ENCODE measurements around the gene BIVM. TPM values are rescaled to one million over a fixed set of nuclear protein-coding genes. Genes with fewer than 3 reads are reported as not detected.

Gene BIVM
- total RNA-seq, 8 experiments from 2014 or later: 12.0 to 25.6 (median 15.3) TPM

GRCh38 chr13:102825921-102826706, 27.2 kb downstream of the BIVM start:
- no peak overlapping the region for H3K27ac ChIP-seq
- no peak overlapping the region for H3K4me3 ChIP-seq
- ATAC-seq (replicated peaks in 6 of 8): peak in 2 of 8 experiments; percentile 78 to 85
- in situ Hi-C loops (cut with MboI; ENCODE audit: low pct_unique_long_range_greater_than_20kb in 2 of 9, low sequenced_read_pairs in 9 of 9, unreplicated experiment in 9 of 9): loop anchor here in 8 of 9 experiments (25.0 kb wide), 2 partner anchors 239 to 889 kb away; partner anchors contain the start of gene TPP2 (in 8 of the 8)
- H3K4me1 ChIP-seq (replicated peaks in 1 of 2): no peaks in the 10 kb centered on the region
- WGBS, 10 experiments: 0 to 100% (median 92%) methylated on average over 1 to 7 of the region's 8 CpGs

GRCh38 chr13:102830646-102831045, 31.7 kb downstream of the BIVM start:
- 49 to 100% (median 81%) methylated on average over 1 to 3 of the region's 4 CpGs; no CpG with 5 or more reads in 3 of the 10 experiments for WGBS, 10 experiments
- no peak for ATAC-seq (replicated peaks in 6 of 8)
- H3K4me3 ChIP-seq: no peak overlapping the region
- in situ Hi-C loops (cut with MboI; ENCODE audit: low pct_unique_long_range_greater_than_20kb in 2 of 9, low sequenced_read_pairs in 9 of 9, unreplicated experiment in 9 of 9): loop anchor here in 8 of 9 experiments (25.0 kb wide), 2 partner anchors 243 to 893 kb away; partner anchors contain the start of gene TPP2 (in 8 of the 8)
- no peak overlapping the region for H3K27ac ChIP-seq
- no peaks in the 10 kb centered on the region for H3K4me1 ChIP-seq (replicated peaks in 1 of 2)

GRCh38 chr13:102836471-102836870, 37.6 kb downstream of the BIVM start:
- H3K27ac ChIP-seq: no peak overlapping the region
- no peak for ATAC-seq (replicated peaks in 6 of 8)
- H3K4me1 ChIP-seq (replicated peaks in 1 of 2): no peaks in the 10 kb centered on the region
- H3K4me3 ChIP-seq: no peak overlapping the region
- in situ Hi-C loops (cut with MboI; ENCODE audit: low pct_unique_long_range_greater_than_20kb in 2 of 9, low sequenced_read_pairs in 9 of 9, unreplicated experiment in 9 of 9): loop anchor here in 8 of 9 experiments (25.0 kb wide), 2 partner anchors 249 to 899 kb away; partner anchors contain the start of gene TPP2 (in 8 of the 8)
- 72 to 100% (median 100%) methylated on average over 1 to 4 of the region's 4 CpGs; no CpG with 5 or more reads in 1 of the 10 experiments for WGBS, 10 experiments

- in situ Hi-C loops (cut with MboI; ENCODE audit: low pct_unique_long_range_greater_than_20kb in 2 of 9, low sequenced_read_pairs in 9 of 9, unreplicated experiment in 9 of 9): loop anchor here in 8 of 9 experiments (25.0 kb wide), 2 partner anchors 251 to 901 kb away; partner anchors contain the start of gene TPP2 (in 8 of the 8)
- Histone ChIP-seq H3K27ac (no peak overlapping the region), H3K4me3 (no peak overlapping the region), H3K4me1 (replicated peaks in 1 of 2) (no peaks in the 10 kb centered on the region)
- no peak for ATAC-seq (replicated peaks in 6 of 8)
- whole genome bisulfite sequencing, 10 experiments: 17 to 100% (median 86%) methylated on average over 1 of the region's 1 CpG
These were observed 39.4 kb downstream of the BIVM start for GRCh38 chr13:102838273-102838672.

GRCh38 chr13:102838982-102839381, 40.1 kb downstream of the BIVM start:
- Histone ChIP-seq H3K4me3 (no peak overlapping the region), H3K27ac (no peak overlapping the region), H3K4me1 (replicated peaks in 1 of 2) (no peaks in the 10 kb centered on the region)
- 33 to 100% (median 57%) methylated on average over 1 to 3 of the region's 4 CpGs; no CpG with 5 or more reads in 1 of the 10 experiments for WGBS, 10 experiments
- ATAC-seq (replicated peaks in 6 of 8): no peak
- in situ Hi-C loops (cut with MboI; ENCODE audit: low pct_unique_long_range_greater_than_20kb in 2 of 9, low sequenced_read_pairs in 9 of 9, unreplicated experiment in 9 of 9): loop anchor here in 8 of 9 experiments (25.0 kb wide), 2 partner anchors 252 to 902 kb away; partner anchors contain the start of gene TPP2 (in 8 of the 8)

GRCh38 chr13:102839462-102839861, 40.5 kb downstream of the BIVM start:
- 29 to 98% (median 85%) methylated on average over 1 to 5 of the region's 5 CpGs; no CpG with 5 or more reads in 1 of the 10 experiments for WGBS, 10 experiments
- no peaks in the 10 kb centered on the region for H3K4me1 ChIP-seq (replicated peaks in 1 of 2)
- no peak for ATAC-seq (replicated peaks in 6 of 8)
- in situ Hi-C loops (cut with MboI; ENCODE audit: low pct_unique_long_range_greater_than_20kb in 2 of 9, low sequenced_read_pairs in 9 of 9, unreplicated experiment in 9 of 9): loop anchor here in 8 of 9 experiments (25.0 kb wide), 2 partner anchors 252 to 902 kb away; partner anchors contain the start of gene TPP2 (in 8 of the 8)
- no peak overlapping the region for H3K4me3 ChIP-seq
- H3K27ac ChIP-seq: no peak overlapping the region

- Histone ChIP-seq H3K4me3 (peak overlapping the region; percentile 62 to 91 (median 81)), H3K4me1 (replicated peaks in 1 of 2) (peaks cover 4 to 5% of the 10 kb centered on the region in 2 donors), H3K27ac (peak overlapping the region; percentile 87 to 95)
- ATAC-seq (replicated peaks in 6 of 8): peak in 3 of 8 experiments; percentile 19 to 28 (median 25)
- WGBS, 10 experiments: 0 to 1% (median 0%) methylated on average over 1 to 12 of the region's 13 CpGs
- in situ Hi-C loops (cut with MboI; ENCODE audit: low pct_unique_long_range_greater_than_20kb in 2 of 9, low sequenced_read_pairs in 9 of 9, unreplicated experiment in 9 of 9): loop anchor here in 8 of 9 experiments (25.0 kb wide), 2 partner anchors 258 to 908 kb away; partner anchors contain the start of gene TPP2 (in 8 of the 8)
These were observed 46.3 kb downstream of the BIVM start for GRCh38 chr13:102845289-102845629.

- Histone ChIP-seq H3K4me3 (peak within 1 kb of the TSS; percentile 62 to 91 (median 81)), H3K4me1 (replicated peaks in 1 of 2) (peaks cover 4 to 5% of the 10 kb centered on the region in 2 donors), H3K27ac (peak within 1 kb of the TSS; percentile 87 to 95)
- ATAC-seq (replicated peaks in 6 of 8): peak; percentile 85 to 93 (median 91)
- in situ Hi-C loops (cut with MboI; ENCODE audit: low pct_unique_long_range_greater_than_20kb in 2 of 9, low sequenced_read_pairs in 9 of 9, unreplicated experiment in 9 of 9): loop anchor here in 8 of 9 experiments (25.0 kb wide), 2 partner anchors 258 to 908 kb away; partner anchors contain the start of gene TPP2 (in 8 of the 8)
- WGBS, 10 experiments: 0 to 7% (median 0%) methylated on average over 1 to 16 of the region's 49 CpGs; no CpG with 5 or more reads in 2 of the 10 experiments
These were observed 46.8 kb downstream of the BIVM start, which contains the start of gene ERCC5 for GRCh38 chr13:102845630-102846260. Gene ERCC5 (plus strand): TSS chr13:102846032. CDS start chr13:102846267, 235 bp downstream.

GRCh38 chr13:102846261-102847015, 47.5 kb downstream of the BIVM start:
- Histone ChIP-seq H3K4me1 (replicated peaks in 1 of 2) (peaks cover 4 to 5% of the 10 kb centered on the region in 2 donors), H3K4me3 (peak overlapping the region; percentile 62 to 91 (median 81)), H3K27ac (peak overlapping the region; percentile 87 to 95)
- in situ Hi-C loops (cut with MboI; ENCODE audit: low pct_unique_long_range_greater_than_20kb in 2 of 9, low sequenced_read_pairs in 9 of 9, unreplicated experiment in 9 of 9): loop anchor here in 8 of 9 experiments (25.0 kb wide), 2 partner anchors 259 to 909 kb away; partner anchors contain the start of gene TPP2 (in 8 of the 8)
- 0 to 13% (median 1%) methylated on average over 6 to 20 of the region's 31 CpGs; no CpG with 5 or more reads in 2 of the 10 experiments for WGBS, 10 experiments
- ATAC-seq (replicated peaks in 6 of 8): peak in 5 of 8 experiments; percentile 6 to 34 (median 14)

- no peak for ATAC-seq (replicated peaks in 6 of 8)
- WGBS, 10 experiments: 0 to 28% (median 8%) methylated on average over 5 to 10 of the region's 12 CpGs
- Histone ChIP-seq H3K4me1 (replicated peaks in 1 of 2) (peaks cover 4 to 5% of the 10 kb centered on the region in 2 donors), H3K27ac (no peak overlapping the region), H3K4me3 (peak overlapping the region; percentile 62 to 91 (median 81))
- in situ Hi-C loops (cut with MboI; ENCODE audit: low pct_unique_long_range_greater_than_20kb in 2 of 9, low sequenced_read_pairs in 9 of 9, unreplicated experiment in 9 of 9): loop anchor here in 8 of 9 experiments (25.0 kb wide), 2 partner anchors 260 to 910 kb away; partner anchors contain the start of gene TPP2 (in 8 of the 8)
These were observed 48.6 kb downstream of the BIVM start for GRCh38 chr13:102847272-102848234.

GRCh38 chr13:102848956-102849355, 50.0 kb downstream of the BIVM start:
- 71 to 100% (median 87%) methylated on average over 1 to 6 of the region's 6 CpGs for WGBS, 10 experiments
- in situ Hi-C loops (cut with MboI; ENCODE audit: low pct_unique_long_range_greater_than_20kb in 2 of 9, low sequenced_read_pairs in 9 of 9, unreplicated experiment in 9 of 9): loop anchor here in 8 of 9 experiments (25.0 kb wide), 2 partner anchors 262 to 912 kb away; partner anchors contain the start of gene TPP2 (in 8 of the 8)
- Histone ChIP-seq H3K4me1 (replicated peaks in 1 of 2) (peaks cover 4 to 5% of the 10 kb centered on the region in 2 donors), H3K27ac (no peak overlapping the region), H3K4me3 (no peak overlapping the region)
- no peak for ATAC-seq (replicated peaks in 6 of 8)

Data from motor neuron (in vitro differentiated cells).